ENCODE data around the gene MYH15. TPM values are rescaled to one million over a fixed set of nuclear protein-coding genes. Genes with fewer than 3 reads are reported as not detected.
A peak's percentile ranks its signal among the peaks of the same experiment; 100 is the strongest.

The MYH15 gene
- total RNA-seq, 3 donors from 2014 or later: 0.28 to 0.46 (median 0.46) TPM

GRCh38 chr3:108462899-108463298, 47.5 kb downstream of the MYH15 start:
- TF ChIP-seq CTCF (IDR thresholded peaks at IDR 0.05): no peak
- H3K9me3 ChIP-seq: no peaks in the 10 kb centered on the region
- no peak for DNase-seq
- intact Hi-C loops (cut with DNase I, micrococcal nuclease): no loop called here
- no peaks in the 10 kb centered on the region for H3K36me3 ChIP-seq (ENCODE audit: low read depth)
- no peak overlapping the region for H3K4me3 ChIP-seq
- no peaks in the 10 kb centered on the region for H3K4me1 ChIP-seq (ENCODE audit: low read depth)
- no peak for ATAC-seq

DNA sequence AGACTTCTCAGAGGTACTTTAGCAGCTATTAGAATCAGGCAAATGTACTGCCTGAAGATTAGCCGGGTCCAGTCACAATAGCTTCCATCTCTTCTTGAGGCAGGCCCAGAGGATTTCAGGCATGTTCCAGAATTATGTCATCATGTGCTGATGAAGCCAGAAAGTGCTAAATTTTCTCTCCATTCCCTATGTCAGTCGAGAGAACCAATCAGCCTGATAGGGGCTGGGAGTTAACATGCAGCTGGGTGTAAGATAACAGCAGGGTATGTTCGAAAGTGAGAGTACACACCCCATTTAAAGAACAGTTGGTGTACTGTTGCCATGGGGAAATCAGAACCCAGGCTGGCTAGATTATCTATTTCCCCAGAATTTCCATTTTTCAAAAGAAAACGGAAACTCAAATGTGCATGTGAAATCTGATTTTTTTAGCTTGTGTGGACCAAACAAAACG, 48.7 kb downstream of the MYH15 start:
- H3K4me1 ChIP-seq (ENCODE audit: low read depth): no peaks in the 10 kb centered on the region
- H3K36me3 ChIP-seq (ENCODE audit: low read depth): no peaks in the 10 kb centered on the region
- no peaks in the 10 kb centered on the region for H3K9me3 ChIP-seq
- no peak overlapping the region for H3K4me3 ChIP-seq
- no peak for TF ChIP-seq CTCF (IDR thresholded peaks at IDR 0.05)
- ATAC-seq: peak; percentile 63
- intact Hi-C loops (cut with DNase I, micrococcal nuclease): no loop called here
- DNase-seq: no peak

GRCh38 chr3:108459225-108459624, 51.2 kb downstream of the MYH15 start:
- TF ChIP-seq CTCF (IDR thresholded peaks at IDR 0.05): no peak
- H3K4me3 ChIP-seq: no peak overlapping the region
- intact Hi-C loops (cut with DNase I, micrococcal nuclease): no loop called here
- no peaks in the 10 kb centered on the region for H3K4me1 ChIP-seq (ENCODE audit: low read depth)
- H3K9me3 ChIP-seq: no peaks in the 10 kb centered on the region
- no peak for DNase-seq
- no peak for ATAC-seq
- no peaks in the 10 kb centered on the region for H3K36me3 ChIP-seq (ENCODE audit: low read depth)

DNA sequence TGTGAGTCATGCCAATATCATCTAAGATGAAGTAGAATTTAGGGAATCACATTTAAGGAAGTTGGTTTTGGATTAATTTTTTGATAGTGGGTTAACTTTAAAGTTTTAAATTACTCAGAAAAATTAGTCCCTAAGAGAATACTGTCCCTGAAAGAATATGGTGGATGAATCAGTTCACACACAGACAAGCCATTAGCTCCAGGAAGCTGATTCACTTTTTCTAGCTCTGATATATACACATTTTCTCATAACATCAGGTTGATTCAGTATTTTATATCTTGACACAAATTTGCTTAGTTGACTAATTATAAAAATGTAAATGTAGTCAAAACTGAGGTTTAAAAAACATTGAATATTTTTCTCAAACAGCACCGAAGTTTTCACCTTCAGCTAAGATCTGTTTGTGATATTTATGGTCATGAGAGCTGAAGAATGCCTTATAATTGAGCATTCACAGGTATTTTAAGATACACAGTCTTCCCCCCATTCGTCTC, 55.1 kb downstream of the MYH15 start:
- no peaks in the 10 kb centered on the region for H3K36me3 ChIP-seq (ENCODE audit: low read depth)
- ATAC-seq (no peak), DNase-seq (no peak)
- H3K4me3 ChIP-seq: no peak overlapping the region
- no peaks in the 10 kb centered on the region for H3K9me3 ChIP-seq
- no peak for TF ChIP-seq CTCF (IDR thresholded peaks at IDR 0.05)
- H3K4me1 ChIP-seq (ENCODE audit: low read depth): no peaks in the 10 kb centered on the region
- intact Hi-C loops (cut with DNase I, micrococcal nuclease): no loop called here

- Histone ChIP-seq H3K4me1 (ENCODE audit: low read depth) (no peaks in the 10 kb centered on the region), H3K9me3 (no peaks in the 10 kb centered on the region), H3K36me3 (ENCODE audit: low read depth) (no peaks in the 10 kb centered on the region), H3K4me3 (no peak overlapping the region)
- DNase-seq: no peak
- peak; percentile 80 for ATAC-seq
- intact Hi-C loops (cut with DNase I, micrococcal nuclease): no loop called here
- TF ChIP-seq CTCF (IDR thresholded peaks at IDR 0.05): no peak
These were observed 56.8 kb downstream of the MYH15 start for GRCh38 chr3:108453565-108453964.

- no peaks in the 10 kb centered on the region for H3K36me3 ChIP-seq (ENCODE audit: low read depth)
- H3K4me3 ChIP-seq: no peak overlapping the region
- no peak for TF ChIP-seq CTCF (IDR thresholded peaks at IDR 0.05)
- no peaks in the 10 kb centered on the region for H3K4me1 ChIP-seq (ENCODE audit: low read depth)
- ATAC-seq: no peak
- intact Hi-C loops (cut with DNase I, micrococcal nuclease): no loop called here
- peaks cover 23% of the 10 kb centered on the region for H3K9me3 ChIP-seq
- DNase-seq: no peak
These were observed 60.0 kb downstream of the MYH15 start for GRCh38 chr3:108450444-108450843.
